ENCODE measurements around the gene IPO4.

DNA sequence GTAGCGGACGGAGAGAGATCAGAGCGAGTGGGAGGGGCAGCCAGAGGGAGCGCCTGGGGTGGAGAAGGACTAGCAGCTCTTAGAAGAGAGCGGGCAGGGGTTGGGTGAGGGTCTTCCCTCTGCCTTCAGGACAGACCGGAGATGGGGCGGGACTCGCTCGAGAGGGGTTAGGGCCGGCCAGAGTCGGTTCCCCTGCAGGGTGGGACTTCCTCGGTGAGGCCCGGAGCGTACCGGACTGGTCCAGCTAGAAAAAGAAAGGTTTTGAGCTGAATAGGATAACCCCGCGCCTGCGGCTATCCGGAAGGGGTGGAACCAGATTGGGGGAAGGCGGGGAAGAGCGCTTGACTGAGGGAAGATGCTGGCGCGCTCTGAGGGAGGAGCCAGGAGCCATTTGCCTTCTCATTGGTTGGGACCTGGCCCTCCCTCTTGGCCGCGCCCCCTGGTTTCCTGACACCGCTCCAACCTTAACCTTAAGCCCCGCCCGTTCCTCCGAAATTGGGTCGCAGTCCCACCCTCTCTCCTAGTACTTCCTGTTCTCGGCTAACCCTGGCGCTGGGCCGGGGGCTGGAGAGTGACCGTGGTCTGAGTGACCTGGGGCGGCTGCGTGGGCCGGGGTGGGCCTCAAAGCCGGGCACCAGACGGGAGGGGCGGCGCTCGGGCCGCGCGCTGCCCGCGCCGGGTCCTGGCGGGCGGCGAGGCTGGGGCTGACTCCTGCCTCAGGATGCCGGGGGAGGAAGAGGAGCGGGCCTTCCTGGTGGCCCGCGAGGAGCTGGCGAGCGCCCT is 41.4 kb downstream of the IPO4 start, which contains the start of gene RNF31:
- TF ChIP-seq, protein P1, sequence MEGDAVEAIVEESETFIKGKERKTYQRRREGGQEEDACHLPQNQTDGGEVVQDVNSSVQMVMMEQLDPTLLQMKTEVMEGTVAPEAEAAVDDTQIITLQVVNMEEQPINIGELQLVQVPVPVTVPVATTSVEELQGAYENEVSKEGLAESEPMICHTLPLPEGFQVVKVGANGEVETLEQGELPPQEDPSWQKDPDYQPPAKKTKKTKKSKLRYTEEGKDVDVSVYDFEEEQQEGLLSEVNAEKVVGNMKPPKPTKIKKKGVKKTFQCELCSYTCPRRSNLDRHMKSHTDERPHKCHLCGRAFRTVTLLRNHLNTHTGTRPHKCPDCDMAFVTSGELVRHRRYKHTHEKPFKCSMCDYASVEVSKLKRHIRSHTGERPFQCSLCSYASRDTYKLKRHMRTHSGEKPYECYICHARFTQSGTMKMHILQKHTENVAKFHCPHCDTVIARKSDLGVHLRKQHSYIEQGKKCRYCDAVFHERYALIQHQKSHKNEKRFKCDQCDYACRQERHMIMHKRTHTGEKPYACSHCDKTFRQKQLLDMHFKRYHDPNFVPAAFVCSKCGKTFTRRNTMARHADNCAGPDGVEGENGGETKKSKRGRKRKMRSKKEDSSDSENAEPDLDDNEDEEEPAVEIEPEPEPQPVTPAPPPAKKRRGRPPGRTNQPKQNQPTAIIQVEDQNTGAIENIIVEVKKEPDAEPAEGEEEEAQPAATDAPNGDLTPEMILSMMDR (IDR thresholded peaks at IDR 0.05; ENCODE audit: poor library complexity), result no peak
- no peak for TF ChIP-seq EZH2 (IDR thresholded peaks at IDR 0.05; ENCODE audit: borderline replicate concordance)
